ENCODE data around the gene SPRYD4.

- TF ChIP-seq POLR2A (conservative IDR thresholded peaks at IDR 0.05) (no peak), SMARCC2 (IDR thresholded peaks at IDR 0.05; ENCODE audit: low read depth) (no peak), REST (IDR thresholded peaks at IDR 0.05; ENCODE audit: borderline replicate concordance) (no peak), REST (CRISPR knock-in tag; IDR thresholded peaks at IDR 0.05; ENCODE audit: low read depth) (no peak), ZNF274 (IDR thresholded peaks at IDR 0.05; ENCODE audit: borderline replicate concordance, low read depth, low read length) (no peak), ZNF23 (CRISPR knock-in tag; IDR thresholded peaks at IDR 0.05) (no peak)
Measured at GRCh38 chr12:56521590-56522371, 53.4 kb downstream of the SPRYD4 start, which contains the start of gene RBMS2.

Data from K562 (cell line).